ENCODE results near the gene ZNF710. TPM values are rescaled to one million over a fixed set of nuclear protein-coding genes. Genes with fewer than 3 reads are reported as not detected.

The ZNF710 gene
- total RNA-seq, 2 donors from 2014 or later = 11.7 to 14.4 TPM

DNA sequence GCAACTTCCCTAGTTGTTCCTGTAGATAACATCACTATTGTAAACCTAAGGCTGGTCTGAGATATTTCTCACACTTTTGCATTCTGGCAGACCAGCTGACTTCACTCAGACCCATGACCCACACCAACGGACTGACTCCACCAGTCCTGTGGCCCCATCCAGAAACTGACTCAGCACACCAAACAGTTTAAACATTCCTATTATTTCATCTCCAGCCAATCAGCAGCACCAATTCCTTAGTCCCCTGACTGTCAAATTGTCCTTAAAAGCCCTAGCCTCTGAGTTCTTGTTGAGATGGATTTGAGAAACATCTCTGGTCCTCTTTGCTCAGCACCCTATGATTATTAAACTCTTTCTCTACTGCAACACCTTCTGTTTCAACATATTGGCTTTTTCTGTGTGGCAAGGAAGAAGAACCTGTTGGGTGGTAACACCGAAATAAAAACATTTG, 113.4 kb downstream of the ZNF710 start:
- no peak for DNase-seq

GRCh38 chr15:90115783-90116182, 114.7 kb downstream of the ZNF710 start:
- no peaks in the 10 kb centered on the region for H3K36me3 Mint-ChIP-seq (ENCODE audit: low read depth)
- no peak overlapping the region for H3K27ac Mint-ChIP-seq
- H3K4me3 Mint-ChIP-seq = no peak overlapping the region
- no peaks in the 10 kb centered on the region for H3K4me1 Mint-ChIP-seq
- H3K27me3 Mint-ChIP-seq = no peaks in the 10 kb centered on the region
- ATAC-seq (no peak), DNase-seq (no peak)
- no peaks in the 10 kb centered on the region for H3K9me3 ChIP-seq (ENCODE audit: control insufficient read depth, low read length, poor library complexity, severe bottlenecking)

More for the DNA sequence above, 113.4 kb downstream of the ZNF710 start:
- Mint-ChIP-seq H3K4me1 (peaks cover 2% of the 10 kb centered on the region), H3K4me3 (no peak overlapping the region), H3K27me3 (peaks cover 4% of the 10 kb centered on the region), H3K36me3 (ENCODE audit: low read depth) (no peaks in the 10 kb centered on the region), H3K27ac (no peak overlapping the region)
- no peaks in the 10 kb centered on the region for H3K9me3 ChIP-seq (ENCODE audit: control insufficient read depth, low read length, poor library complexity, severe bottlenecking)
- ATAC-seq = no peak

DNA sequence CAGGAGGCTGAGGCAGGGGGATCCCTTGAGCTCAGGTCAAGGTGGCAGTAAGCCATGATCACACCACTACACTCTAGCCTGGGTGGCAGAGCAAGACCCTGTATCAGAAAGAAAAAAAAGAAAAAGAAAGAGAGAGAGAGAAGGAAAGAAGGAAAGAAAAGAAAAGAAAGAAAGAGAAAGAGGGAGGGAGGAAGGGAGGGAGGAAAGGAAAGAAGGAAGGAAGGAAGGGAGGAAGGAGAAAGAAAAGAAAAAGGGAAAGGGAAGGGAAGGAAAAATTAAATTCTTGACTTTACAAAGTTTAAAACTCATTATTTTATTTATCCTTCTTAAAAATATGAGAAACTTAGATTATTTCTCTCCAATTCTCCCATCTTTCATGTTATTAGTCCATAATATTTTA, 118.2 kb downstream of the ZNF710 start:
- ATAC-seq (no peak), DNase-seq (no peak)
- no peaks in the 10 kb centered on the region for H3K9me3 ChIP-seq (ENCODE audit: control insufficient read depth, low read length, poor library complexity, severe bottlenecking)
- Mint-ChIP-seq H3K36me3 (ENCODE audit: low read depth) (no peaks in the 10 kb centered on the region), H3K4me1 (no peaks in the 10 kb centered on the region), H3K4me3 (no peak overlapping the region), H3K27ac (no peak overlapping the region), H3K27me3 (no peaks in the 10 kb centered on the region)

DNA sequence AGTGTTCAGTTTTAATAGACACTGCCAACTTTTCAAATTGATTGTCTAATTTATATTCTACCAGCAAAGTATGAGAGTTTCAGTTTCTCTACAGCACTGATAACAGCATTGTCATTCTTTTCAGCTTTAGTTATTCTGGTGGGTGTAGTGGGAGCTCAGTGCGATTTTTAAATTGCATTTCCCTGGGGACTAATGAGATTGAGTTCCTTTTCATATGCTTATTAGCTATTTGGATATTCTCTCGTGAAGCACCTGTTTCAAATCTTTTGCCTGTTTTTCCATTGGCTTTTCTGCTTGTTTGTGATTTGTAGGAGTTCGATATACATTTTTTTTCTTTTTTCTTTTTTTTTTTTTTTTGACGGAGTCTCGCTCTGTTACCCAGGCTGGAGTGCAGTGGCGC, 120.0 kb downstream of the ZNF710 start:
- Mint-ChIP-seq H3K36me3 (ENCODE audit: low read depth) (no peaks in the 10 kb centered on the region), H3K27ac (no peak overlapping the region), H3K4me3 (no peak overlapping the region), H3K27me3 (peaks cover 8% of the 10 kb centered on the region), H3K4me1 (no peaks in the 10 kb centered on the region)
- no peaks in the 10 kb centered on the region for H3K9me3 ChIP-seq (ENCODE audit: control insufficient read depth, low read length, poor library complexity, severe bottlenecking)
- DNase-seq (no peak), ATAC-seq (no peak)

GRCh38 chr15:90124507-90124906, 123.4 kb downstream of the ZNF710 start:
- DNase-seq = no peak
- Mint-ChIP-seq H3K4me3 (no peak overlapping the region), H3K27me3 (peaks cover 22% of the 10 kb centered on the region), H3K27ac (no peak overlapping the region), H3K36me3 (ENCODE audit: low read depth) (peaks cover 3% of the 10 kb centered on the region), H3K4me1 (peaks cover under 1% of the 10 kb centered on the region)
- no peaks in the 10 kb centered on the region for H3K9me3 ChIP-seq (ENCODE audit: control insufficient read depth, low read length, poor library complexity, severe bottlenecking)
- ATAC-seq = no peak

- Mint-ChIP-seq H3K27me3 (peaks cover 22% of the 10 kb centered on the region), H3K4me1 (peaks cover 2% of the 10 kb centered on the region), H3K27ac (no peak overlapping the region), H3K4me3 (no peak overlapping the region), H3K36me3 (ENCODE audit: low read depth) (peaks cover 3% of the 10 kb centered on the region)
- H3K9me3 ChIP-seq (ENCODE audit: control insufficient read depth, low read length, poor library complexity, severe bottlenecking) = no peaks in the 10 kb centered on the region
- DNase-seq (no peak), ATAC-seq (no peak)
Measured at GRCh38 chr15:90126022-90126421, 124.9 kb downstream of the ZNF710 start.

- no peak for ATAC-seq
- Mint-ChIP-seq H3K36me3 (ENCODE audit: low read depth) (peaks cover 3% of the 10 kb centered on the region), H3K4me3 (no peak overlapping the region), H3K4me1 (peaks cover 2% of the 10 kb centered on the region), H3K27me3 (peaks cover 22% of the 10 kb centered on the region), H3K27ac (no peak overlapping the region)
- no peak for DNase-seq
- H3K9me3 ChIP-seq (ENCODE audit: control insufficient read depth, low read length, poor library complexity, severe bottlenecking) = no peaks in the 10 kb centered on the region
Measured at GRCh38 chr15:90126596-90127435, 125.7 kb downstream of the ZNF710 start.

DNA sequence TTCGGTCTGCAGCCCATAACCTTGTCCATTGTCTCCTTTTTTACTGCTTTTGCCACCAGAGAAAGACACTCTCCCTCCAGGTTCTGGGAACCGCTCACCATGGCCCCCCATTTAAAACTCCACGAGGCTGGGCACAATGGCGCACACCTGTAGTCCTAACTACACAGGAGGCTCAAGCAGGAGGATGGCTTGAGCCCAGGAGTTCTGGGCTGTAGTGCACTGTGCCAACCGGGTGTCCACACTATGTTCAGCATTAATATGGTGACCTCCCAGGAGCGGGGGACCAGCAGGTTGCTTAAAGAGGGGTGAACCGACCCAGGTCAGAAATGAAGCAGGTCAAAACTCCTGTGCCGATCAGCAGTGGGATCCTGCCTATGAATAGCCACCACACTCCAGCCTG, 129.2 kb downstream of the ZNF710 start:
- DNase-seq (no peak), ATAC-seq (no peak)
- H3K27ac Mint-ChIP-seq = no peak overlapping the region
- H3K36me3 Mint-ChIP-seq (ENCODE audit: low read depth) = peaks cover 9% of the 10 kb centered on the region
- H3K4me3 Mint-ChIP-seq = no peak overlapping the region
- no peaks in the 10 kb centered on the region for H3K9me3 ChIP-seq (ENCODE audit: control insufficient read depth, low read length, poor library complexity, severe bottlenecking)
- H3K4me1 Mint-ChIP-seq = peaks cover 4% of the 10 kb centered on the region
- peaks cover 22% of the 10 kb centered on the region for H3K27me3 Mint-ChIP-seq

Other genes starting within 250 kb of the ZNF710 start
- not detected for gene MESP2, start 225.0 kb upstream of the ZNF710 start, total RNA-seq
- 1 to 10 TPM; 3.4 to 8.9 TPM for gene ANPEP, start 186.5 kb upstream of the ZNF710 start, total RNA-seq
- 10 to 100 TPM; 28.0 to 29.1 TPM for gene AP3S2, start 107.3 kb upstream of the ZNF710 start, total RNA-seq
- gene ARPIN, start 88.4 kb upstream of the ZNF710 start, total RNA-seq = under 1 TPM in 1 of 2 donors, not detected in 1; 0.13 TPM
- 10 to 100 TPM; 45.0 to 48.8 TPM for gene IDH2, start 101.1 kb downstream of the ZNF710 start, total RNA-seq
- 10 to 100 TPM; 15.4 to 23.4 TPM for gene SEMA4B, start 200.0 kb downstream of the ZNF710 start, total RNA-seq
- 100 to 1,000 TPM; 166 to 183 TPM for gene CIB1, start 232.6 kb downstream of the ZNF710 start, total RNA-seq
- 1 to 10 TPM; 3.7 to 4.6 TPM for gene GDPGP1, start 232.9 kb downstream of the ZNF710 start, total RNA-seq
- under 1 TPM in 1 of 2 donors, not detected in 1; 0.29 TPM for gene TTLL13, start 248.2 kb downstream of the ZNF710 start, total RNA-seq

Measured in T-helper 17 cell (primary cell).